Measurements from ENCODE around the gene TMEM151B.
A peak's percentile ranks its signal among the peaks of the same experiment; 100 is the strongest.
"Not testable (repeated sequence)": the region's sequence is repeated elsewhere in the genome, so short reads cannot be mapped to it uniquely, and the experiment has no call there.

TMEM151B gene

GRCh38 chr6:44227148-44227793 lies 43.0 kb upstream of the TMEM151B start:
- ChIA-PET POLR2A (ENCODE audit: low non-redundant PET) (no interaction called here), CTCF (interaction anchor here (1.0 kb wide), 1 partner anchor 11 kb away, joined by 5 read pairs; no protein-coding TSS in a partner anchor)
- TF ChIP-seq CTCF (conservative IDR thresholded peaks at IDR 0.05; ENCODE audit: low read depth) = no peak
- peak overlapping the region; percentile 90 for H3K27ac ChIP-seq
- DNase-seq (ENCODE audit: low spot score) = no peak

- peak overlapping the region; percentile 90 for H3K27ac ChIP-seq
- CTCF ChIA-PET = no interaction called here
- POLR2A ChIA-PET (ENCODE audit: low non-redundant PET) = no interaction called here
- DNase-seq (ENCODE audit: low spot score) = no peak
- no peak for TF ChIP-seq CTCF (conservative IDR thresholded peaks at IDR 0.05; ENCODE audit: low read depth)
These were observed 42.2 kb upstream of the TMEM151B start for GRCh38 chr6:44228031-44228430.

GRCh38 chr6:44228433-44228832 lies 41.8 kb upstream of the TMEM151B start:
- no peak for TF ChIP-seq CTCF (conservative IDR thresholded peaks at IDR 0.05; ENCODE audit: low read depth)
- no peak for DNase-seq (ENCODE audit: low spot score)
- ChIA-PET POLR2A (ENCODE audit: low non-redundant PET) (no interaction called here), CTCF (no interaction called here)
- H3K27ac ChIP-seq = peak overlapping the region; percentile 90

- TF ChIP-seq CTCF (conservative IDR thresholded peaks at IDR 0.05; ENCODE audit: low read depth) = no peak
- DNase-seq (ENCODE audit: low spot score) = no peak
- H3K27ac ChIP-seq = peak overlapping the region; percentile 90
- ChIA-PET CTCF (no interaction called here), POLR2A (ENCODE audit: low non-redundant PET) (no interaction called here)
These were observed 41.4 kb upstream of the TMEM151B start for GRCh38 chr6:44228836-44229235.

DNA sequence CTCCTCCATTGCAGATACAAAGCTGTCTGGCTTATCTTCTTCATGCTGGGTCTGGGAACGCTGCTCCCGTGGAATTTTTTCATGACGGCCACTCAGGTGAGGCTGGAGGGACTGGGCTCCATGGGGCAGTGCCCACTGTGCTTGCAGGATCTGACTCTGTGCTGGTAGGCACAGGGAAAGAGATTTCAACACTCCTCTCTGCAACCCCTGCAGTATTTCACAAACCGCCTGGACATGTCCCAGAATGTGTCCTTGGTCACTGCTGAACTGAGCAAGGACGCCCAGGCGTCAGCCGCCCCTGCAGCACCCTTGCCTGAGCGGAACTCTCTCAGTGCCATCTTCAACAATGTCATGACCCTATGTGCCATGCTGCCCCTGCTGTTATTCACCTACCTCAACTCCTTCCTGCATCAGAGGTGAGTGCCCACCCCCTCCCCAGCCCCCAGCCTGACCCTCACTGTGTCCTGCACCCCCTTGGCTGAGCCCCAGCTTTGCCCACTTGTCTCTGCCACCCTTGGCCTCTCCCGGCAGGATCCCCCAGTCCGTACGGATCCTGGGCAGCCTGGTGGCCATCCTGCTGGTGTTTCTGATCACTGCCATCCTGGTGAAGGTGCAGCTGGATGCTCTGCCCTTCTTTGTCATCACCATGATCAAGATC lies 40.7 kb upstream of the TMEM151B start:
- ChIA-PET POLR2A (ENCODE audit: low non-redundant PET) (no interaction called here), CTCF (interaction anchor here (0.6 kb wide), 1 partner anchor 52 kb away, joined by 3 read pairs; no protein-coding TSS in a partner anchor)
- no peak for DNase-seq (ENCODE audit: low spot score)
- H3K27ac ChIP-seq = peak overlapping the region; percentile 90
- TF ChIP-seq CTCF (conservative IDR thresholded peaks at IDR 0.05; ENCODE audit: low read depth) = no peak

DNA sequence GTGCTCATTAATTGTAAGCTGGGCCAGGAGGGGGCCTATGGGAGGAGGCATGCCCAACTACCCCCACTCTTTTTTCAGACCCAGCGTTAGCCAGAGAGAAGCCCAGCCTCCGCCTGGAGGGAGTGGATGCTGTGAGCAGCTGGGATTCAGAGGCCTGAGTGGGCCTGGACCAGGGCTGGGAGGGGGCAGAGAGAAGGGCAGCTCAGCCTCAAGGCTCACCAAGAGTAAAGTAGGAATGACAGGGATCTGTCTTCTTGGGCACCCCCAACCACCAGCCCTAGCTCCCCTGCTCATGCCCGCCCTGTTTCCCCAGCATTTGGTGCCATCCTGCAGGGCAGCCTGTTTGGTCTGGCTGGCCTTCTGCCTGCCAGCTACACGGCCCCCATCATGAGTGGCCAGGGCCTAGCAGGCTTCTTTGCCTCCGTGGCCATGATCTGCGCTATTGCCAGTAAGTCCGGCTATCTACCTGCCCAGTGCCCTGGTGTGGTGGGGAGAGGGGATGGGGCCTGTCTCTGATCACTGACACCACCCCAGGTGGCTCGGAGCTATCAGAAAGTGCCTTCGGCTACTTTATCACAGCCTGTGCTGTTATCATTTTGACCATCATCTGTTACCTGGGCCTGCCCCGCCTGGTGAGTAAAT lies 40.1 kb upstream of the TMEM151B start:
- no peak for TF ChIP-seq CTCF (conservative IDR thresholded peaks at IDR 0.05; ENCODE audit: low read depth)
- ChIA-PET CTCF (interaction anchor here (0.6 kb wide), 2 partner anchors 30 to 52 kb away, joined by 3 read pairs; no protein-coding TSS in a partner anchor), POLR2A (ENCODE audit: low non-redundant PET) (no interaction called here)
- no peak for DNase-seq (ENCODE audit: low spot score)
- H3K27ac ChIP-seq = peak overlapping the region; percentile 90

GRCh38 chr6:44231426-44231825 lies 38.8 kb upstream of the TMEM151B start:
- POLR2A ChIA-PET (ENCODE audit: low non-redundant PET); DNase-seq (ENCODE audit: low spot score); CTCF ChIA-PET: not testable (repeated sequence)
- H3K27ac ChIP-seq = peak overlapping the region; percentile 90

Measured in RWPE1 (cell line).